GM19025 (cell line): Measurements from ENCODE around the gene GRB7.
"Not testable (repeated sequence)": the region's sequence is repeated elsewhere in the genome, so short reads cannot be mapped to it uniquely, and the experiment has no call there.

ENCODE experiments used
- ATAC-seq: cut with Tn5 transposase; IDR thresholded peaks from one replicate; pipeline ENCODE4 v1.9.1; 2021; ENCODE audit warnings: mild to moderate bottlenecking, low read depth, moderate library complexity; ENCODE audit not compliant: unreplicated experiment

The GRB7 gene

GRCh38 chr17:39709319-39709997 lies 28.3 kb upstream of the GRB7 start:
- no peak for ATAC-seq

DNA sequence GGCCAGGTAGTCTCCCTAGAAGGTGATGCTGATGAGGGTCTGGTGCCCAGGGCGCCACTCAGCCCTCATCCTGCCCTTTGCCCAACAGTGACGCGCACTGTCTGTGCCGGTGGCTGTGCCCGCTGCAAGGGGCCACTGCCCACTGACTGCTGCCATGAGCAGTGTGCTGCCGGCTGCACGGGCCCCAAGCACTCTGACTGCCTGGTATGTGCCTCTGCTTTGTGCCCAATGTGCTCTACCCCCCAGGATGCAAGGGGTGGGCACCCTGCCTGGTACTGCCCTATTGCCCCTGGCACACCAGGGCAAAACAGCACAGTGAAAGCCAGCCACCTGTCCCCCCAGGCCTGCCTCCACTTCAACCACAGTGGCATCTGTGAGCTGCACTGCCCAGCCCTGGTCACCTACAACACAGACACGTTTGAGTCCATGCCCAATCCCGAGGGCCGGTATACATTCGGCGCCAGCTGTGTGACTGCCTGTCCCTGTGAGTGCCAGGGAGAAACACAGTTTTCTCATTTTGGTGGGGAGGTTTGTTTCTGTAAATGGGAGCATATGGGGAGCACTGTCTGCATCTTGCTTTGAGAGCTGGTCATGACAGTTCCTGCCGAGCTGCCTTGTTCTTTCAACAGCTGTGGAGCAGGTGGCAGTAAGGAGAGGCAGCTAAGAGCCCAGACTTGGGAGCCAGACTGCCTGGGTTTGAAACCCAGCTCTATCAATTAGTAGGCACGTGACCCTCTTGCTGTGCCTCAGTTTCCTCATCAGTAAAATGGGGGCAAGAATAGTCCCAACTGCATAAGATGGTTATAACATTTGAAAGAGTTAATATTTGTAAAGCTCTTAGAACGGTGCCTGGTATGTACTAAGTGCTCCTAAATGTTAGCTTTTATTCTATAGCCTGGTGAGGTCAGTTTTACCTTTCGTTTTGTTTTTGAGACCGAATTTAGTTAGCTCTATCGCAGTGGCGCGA lies 27.5 kb upstream of the GRB7 start:
- no peak for ATAC-seq

DNA sequence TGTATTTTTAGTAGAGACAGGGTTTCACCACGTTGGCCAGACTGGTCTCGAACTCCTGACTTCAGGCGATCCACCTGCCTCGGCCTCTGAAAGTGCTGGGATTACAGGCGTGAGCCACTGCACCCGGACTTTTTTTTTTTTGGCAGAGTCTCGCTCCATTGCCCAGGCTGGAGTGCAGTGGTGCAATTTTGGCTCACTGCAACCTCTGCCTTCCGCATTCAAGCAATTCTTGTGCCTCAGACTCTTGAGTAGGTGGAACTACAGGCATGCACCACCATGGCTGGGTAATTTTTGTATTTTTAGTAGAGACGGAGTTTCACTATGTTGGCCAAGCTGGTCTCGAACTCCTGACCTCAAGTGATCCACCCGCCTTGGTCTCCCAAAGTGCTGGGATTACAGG lies 26.7 kb upstream of the GRB7 start:
- ATAC-seq, result not testable (repeated sequence)

- ATAC-seq, result no peak
Observed at GRCh38 chr17:39711851-39712250, 25.9 kb upstream of the GRB7 start.

DNA sequence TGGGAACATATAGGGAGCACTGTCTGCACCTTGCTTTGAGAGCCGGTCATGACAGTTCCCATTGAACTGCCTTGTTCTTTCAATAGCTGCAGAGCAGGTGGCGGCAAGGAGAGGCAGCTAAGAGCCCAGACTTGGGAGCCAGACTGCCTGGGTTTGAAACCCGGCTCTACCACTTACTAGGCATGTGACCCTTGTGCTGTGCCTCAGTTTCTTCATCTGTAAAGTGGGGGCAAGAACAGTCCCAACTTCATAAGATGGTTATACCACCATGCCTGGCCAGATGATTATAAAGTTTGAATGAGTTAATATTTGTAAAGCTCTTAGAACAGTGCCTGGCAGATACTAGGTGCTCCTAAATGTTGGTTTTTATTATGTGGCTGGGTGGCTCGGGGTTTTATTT lies 23.5 kb upstream of the GRB7 start:
- no peak for ATAC-seq

GRCh38 chr17:39715375-39716072 lies 22.2 kb upstream of the GRB7 start:
- ATAC-seq, result no peak

DNA sequence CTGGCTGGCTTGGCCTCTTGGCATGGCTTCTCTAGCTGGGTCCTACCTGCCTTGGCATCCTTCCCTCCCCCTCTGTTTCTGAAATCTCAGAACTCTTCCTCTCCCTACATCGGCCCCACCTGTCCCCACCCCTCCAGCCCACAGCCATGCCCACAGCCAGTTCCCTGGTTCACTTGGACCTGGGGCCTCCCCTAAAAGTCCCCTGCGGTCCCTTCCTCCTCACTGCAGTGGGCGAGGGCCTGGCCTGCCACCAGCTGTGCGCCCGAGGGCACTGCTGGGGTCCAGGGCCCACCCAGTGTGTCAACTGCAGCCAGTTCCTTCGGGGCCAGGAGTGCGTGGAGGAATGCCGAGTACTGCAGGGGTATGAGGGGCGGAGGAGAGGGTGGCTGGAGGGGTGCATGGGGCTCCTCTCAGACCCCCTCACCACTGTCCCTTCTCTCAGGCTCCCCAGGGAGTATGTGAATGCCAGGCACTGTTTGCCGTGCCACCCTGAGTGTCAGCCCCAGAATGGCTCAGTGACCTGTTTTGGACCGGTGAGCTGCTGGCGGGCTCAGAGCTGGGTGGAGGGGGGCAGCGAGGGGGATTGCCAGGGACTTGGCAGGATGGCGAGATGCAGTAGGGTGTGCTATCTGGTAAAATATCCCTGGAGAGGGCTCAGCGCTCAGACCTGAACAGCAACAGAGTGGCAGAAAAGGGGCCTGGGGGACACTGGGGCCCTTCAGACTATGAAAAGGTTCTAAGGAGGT lies 21.5 kb upstream of the GRB7 start:
- no peak for ATAC-seq

DNA sequence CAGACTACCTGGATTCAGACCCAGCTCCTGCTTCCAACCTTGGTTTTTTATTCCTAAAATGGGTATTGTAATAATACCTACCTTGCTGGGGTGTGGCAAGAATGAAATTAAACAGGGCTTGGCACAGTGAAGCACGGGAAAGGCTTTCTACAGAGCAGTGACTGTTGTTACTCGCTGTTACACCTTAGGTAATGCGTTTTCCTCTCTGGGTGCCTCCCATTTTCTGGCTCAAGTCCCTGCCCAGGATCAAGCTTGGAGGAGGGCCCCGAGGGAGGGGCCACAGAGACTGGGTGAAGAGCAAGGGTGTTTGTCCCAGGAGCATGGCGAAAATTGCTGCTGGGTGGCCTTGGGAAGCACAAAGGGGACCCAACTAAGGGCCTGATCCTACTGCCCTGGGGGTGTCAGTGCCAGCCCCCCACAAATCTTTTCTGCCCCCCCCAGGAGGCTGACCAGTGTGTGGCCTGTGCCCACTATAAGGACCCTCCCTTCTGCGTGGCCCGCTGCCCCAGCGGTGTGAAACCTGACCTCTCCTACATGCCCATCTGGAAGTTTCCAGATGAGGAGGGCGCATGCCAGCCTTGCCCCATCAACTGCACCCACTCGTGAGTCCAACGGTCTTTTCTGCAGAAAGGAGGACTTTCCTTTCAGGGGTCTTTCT lies 20.7 kb upstream of the GRB7 start:
- ATAC-seq, result no peak

DNA sequence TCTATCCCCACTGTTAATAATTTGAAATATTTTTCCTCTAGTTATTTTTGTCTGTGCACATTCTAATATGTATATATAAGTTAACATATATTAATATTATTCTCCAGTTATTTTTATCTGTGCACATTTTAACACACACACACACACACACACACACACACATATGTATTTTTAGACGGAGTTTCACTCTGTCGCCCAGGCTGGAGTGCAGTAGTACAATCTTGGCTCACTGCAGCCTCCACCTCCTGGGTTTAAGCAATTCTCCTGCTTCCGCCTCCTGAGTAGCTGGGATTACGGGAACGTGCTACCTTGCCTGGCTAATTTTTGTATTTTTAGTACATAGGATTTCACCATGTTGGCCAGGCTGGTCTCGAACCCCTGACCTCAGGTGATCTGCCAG lies 20.1 kb upstream of the GRB7 start:
- no peak for ATAC-seq

GRCh38 chr17:39719563-39720355 lies 18.0 kb upstream of the GRB7 start:
- no peak for ATAC-seq

GRCh38 chr17:39722104-39722503 lies 15.6 kb upstream of the GRB7 start:
- ATAC-seq, result no peak

DNA sequence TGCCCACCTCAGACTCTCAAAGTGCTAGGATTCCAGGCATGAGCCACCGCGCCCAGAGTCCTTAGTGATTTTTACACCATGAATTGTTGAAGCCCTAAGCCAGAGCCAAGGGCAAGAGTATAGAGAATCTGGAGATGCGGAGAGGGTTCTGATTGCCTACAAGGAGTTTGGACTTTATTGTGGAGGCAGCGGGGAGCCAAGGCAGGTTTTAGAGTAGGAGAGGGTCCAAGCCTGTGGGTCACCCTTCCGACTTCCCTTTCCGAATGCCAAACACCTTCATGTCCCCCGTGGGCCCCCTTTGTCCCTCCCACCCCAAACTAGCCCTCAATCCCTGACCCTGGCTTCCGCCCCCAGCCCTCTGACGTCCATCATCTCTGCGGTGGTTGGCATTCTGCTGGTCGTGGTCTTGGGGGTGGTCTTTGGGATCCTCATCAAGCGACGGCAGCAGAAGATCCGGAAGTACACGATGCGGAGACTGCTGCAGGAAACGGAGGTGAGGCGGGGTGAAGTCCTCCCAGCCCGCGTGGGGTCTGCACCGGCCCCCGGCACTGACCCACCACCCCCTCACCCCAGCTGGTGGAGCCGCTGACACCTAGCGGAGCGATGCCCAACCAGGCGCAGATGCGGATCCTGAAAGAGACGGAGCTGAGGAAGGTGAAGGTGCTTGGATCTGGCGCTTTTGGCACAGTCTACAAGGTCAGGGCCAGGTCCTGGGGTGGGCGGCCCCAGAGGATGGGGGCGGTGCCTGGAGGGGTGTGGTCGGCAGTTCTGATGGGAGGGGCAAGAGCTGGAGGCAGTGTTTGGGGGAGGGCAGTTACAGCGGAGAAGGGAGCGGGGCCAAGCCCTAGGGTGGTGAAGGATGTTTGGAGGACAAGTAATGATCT lies 14.5 kb upstream of the GRB7 start:
- ATAC-seq, result no peak

- no peak for ATAC-seq
Observed at GRCh38 chr17:39724731-39725130, 13.0 kb upstream of the GRB7 start.

- ATAC-seq, result not testable (repeated sequence)
Observed at GRCh38 chr17:39725923-39726322, 11.8 kb upstream of the GRB7 start.

DNA sequence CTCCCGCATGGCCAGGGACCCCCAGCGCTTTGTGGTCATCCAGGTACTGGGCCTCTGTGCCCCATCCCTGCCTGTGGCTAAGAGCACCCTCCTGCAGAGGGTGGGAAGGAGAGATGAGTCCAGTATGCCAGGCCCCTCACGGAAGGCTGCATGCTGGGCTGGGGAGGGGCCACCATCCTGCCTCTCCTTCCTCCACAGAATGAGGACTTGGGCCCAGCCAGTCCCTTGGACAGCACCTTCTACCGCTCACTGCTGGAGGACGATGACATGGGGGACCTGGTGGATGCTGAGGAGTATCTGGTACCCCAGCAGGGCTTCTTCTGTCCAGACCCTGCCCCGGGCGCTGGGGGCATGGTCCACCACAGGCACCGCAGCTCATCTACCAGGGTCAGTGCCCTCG lies 11.1 kb upstream of the GRB7 start:
- ATAC-seq, result no peak

DNA sequence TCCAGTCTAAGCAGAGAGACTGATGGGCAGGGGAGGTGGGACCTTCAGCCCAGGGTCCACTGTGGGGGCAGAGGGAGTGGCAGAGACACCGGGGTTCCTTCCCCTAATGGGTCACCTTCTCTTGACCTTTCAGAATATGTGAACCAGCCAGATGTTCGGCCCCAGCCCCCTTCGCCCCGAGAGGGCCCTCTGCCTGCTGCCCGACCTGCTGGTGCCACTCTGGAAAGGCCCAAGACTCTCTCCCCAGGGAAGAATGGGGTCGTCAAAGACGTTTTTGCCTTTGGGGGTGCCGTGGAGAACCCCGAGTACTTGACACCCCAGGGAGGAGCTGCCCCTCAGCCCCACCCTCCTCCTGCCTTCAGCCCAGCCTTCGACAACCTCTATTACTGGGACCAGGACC lies 10.2 kb upstream of the GRB7 start:
- ATAC-seq, result no peak

GRCh38 chr17:39729280-39729851 lies 8.4 kb upstream of the GRB7 start:
- no peak for ATAC-seq
